Thoracic aorta (tissue), 2 donors: ENCODE measurements around the gene FOXF2. TPM values are rescaled to one million over a fixed set of nuclear protein-coding genes. Genes with fewer than 3 reads are reported as not detected.
"Not testable (repeated sequence)": the region's sequence is repeated elsewhere in the genome, so short reads cannot be mapped to it uniquely, and the experiment has no call there.

Experiments
- ATAC-seq: fragments of 150-250 bp; one replicate; pipeline ENCODE4 v1.8.0; 2017; ENCODE audit warnings: low read depth; ENCODE audit not compliant: insufficient number of reproducible peaks, low FRiP score
- DNase-seq: peaks from one replicate; pipeline ENCODE4 v3.0.0-alpha.2; 2020; ENCODE audit warnings: low spot score
- H3K27ac ChIP-seq, 2 donors: fragments of 200-600 bp; sonication (generic); 1 replicate in 1 of 2; 2 replicates in 1 of 2; pipeline ENCODE4 v1.5.1; 2016; ENCODE audit warnings: mild to moderate bottlenecking in 2 of 2, moderate library complexity in 2 of 2
- H3K27me3 ChIP-seq: fragments of 200-600 bp; sonication (generic); replicated peaks from 2 replicates; pipeline ENCODE4 v1.6.0; 2016; ENCODE audit warnings: mild to moderate bottlenecking; ENCODE audit not compliant: insufficient read depth
- H3K36me3 ChIP-seq: fragments of 200-600 bp; sonication (generic); one replicate; pipeline ENCODE4 v1.5.1; 2016
- H3K4me1 ChIP-seq, 2 donors: fragments of 200-600 bp; sonication (generic); 1 replicate in 1 of 2; 2 replicates in 1 of 2; pipeline versions ENCODE4 v1.5.1 to v1.6.0; 2016; ENCODE audit warnings: low read depth in 2 of 2, mild to moderate bottlenecking in 1 of 2; ENCODE audit not compliant: control insufficient read depth in 1 of 2
- H3K4me3 ChIP-seq: fragments of 200-600 bp; sonication (generic); 2 replicates; pipeline ENCODE4 v1.5.1; 2016; ENCODE audit warnings: mild to moderate bottlenecking
- H3K9me3 ChIP-seq: fragments of 200-600 bp; sonication (generic); 2 replicates; pipeline ENCODE4 v1.5.1; 2016
- total RNA-seq, 2 donors: library from RNA; depleted of rRNA; stranded (reverse); fragments of >200 nt; gene quantifications; one replicate each; pipeline versions ENCODE4 v1.1.0 to v1.2.3, GENCODE V29; 2016
- TF ChIP-seq, protein P1 (sequence below): fragments of 200-600 bp; sonication (generic); IDR thresholded peaks from one replicate; pipeline ENCODE4 v1.5.1; 2019; ENCODE audit warnings: antibody characterized with exemption

Gene FOXF2
- total RNA-seq, 2 donors from 2014 or later, result 0.41 TPM; not detected in 1

DNA sequence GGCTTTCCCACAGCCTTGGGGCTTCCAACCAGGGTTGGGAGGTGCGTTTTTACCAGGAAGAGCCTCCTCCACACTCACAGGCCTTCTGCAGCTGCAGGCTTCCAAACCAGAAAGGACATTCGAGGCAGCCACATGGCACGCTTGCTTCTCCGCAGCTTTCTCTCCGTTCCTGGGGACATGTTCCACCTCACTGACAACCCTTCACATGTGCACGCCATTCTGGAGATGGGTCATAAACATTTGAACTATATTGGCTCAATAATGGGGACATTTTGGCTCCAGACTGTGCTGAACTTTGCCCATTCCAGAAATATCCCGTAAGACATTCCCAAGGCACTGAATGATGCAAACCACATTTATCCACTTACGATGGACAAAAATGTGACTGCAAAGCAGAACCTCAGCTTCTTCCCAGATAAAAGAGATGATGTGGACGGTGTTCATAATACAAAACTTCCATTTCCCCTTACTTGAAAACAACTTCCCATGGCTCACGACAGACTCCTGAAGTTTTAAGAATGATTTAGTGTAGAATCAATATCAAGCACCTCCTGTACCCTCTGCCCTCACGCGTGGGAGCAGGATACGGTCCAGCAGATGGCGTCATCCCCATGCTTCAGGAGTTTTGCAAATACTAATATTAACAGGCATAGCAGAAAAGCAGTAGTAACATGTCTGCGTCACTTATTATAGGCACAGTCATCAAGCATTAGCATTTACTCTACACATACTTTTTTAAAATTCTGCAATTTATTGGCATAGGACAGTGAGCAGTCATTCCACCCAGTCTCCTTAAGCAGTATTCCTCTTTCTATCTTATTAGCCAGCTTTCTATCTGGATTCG lies 25.4 kb upstream of the FOXF2 start:
- TF ChIP-seq, protein P1, sequence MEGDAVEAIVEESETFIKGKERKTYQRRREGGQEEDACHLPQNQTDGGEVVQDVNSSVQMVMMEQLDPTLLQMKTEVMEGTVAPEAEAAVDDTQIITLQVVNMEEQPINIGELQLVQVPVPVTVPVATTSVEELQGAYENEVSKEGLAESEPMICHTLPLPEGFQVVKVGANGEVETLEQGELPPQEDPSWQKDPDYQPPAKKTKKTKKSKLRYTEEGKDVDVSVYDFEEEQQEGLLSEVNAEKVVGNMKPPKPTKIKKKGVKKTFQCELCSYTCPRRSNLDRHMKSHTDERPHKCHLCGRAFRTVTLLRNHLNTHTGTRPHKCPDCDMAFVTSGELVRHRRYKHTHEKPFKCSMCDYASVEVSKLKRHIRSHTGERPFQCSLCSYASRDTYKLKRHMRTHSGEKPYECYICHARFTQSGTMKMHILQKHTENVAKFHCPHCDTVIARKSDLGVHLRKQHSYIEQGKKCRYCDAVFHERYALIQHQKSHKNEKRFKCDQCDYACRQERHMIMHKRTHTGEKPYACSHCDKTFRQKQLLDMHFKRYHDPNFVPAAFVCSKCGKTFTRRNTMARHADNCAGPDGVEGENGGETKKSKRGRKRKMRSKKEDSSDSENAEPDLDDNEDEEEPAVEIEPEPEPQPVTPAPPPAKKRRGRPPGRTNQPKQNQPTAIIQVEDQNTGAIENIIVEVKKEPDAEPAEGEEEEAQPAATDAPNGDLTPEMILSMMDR, result no peak
- DNase-seq (no peak), ATAC-seq (no peak)
- Histone ChIP-seq H3K27me3 (no peaks in the 10 kb centered on the region), H3K4me3 (no peak overlapping the region), H3K9me3 (no peaks in the 10 kb centered on the region), H3K27ac (no peak overlapping the region), H3K4me1 (no peaks in the 10 kb centered on the region), H3K36me3 (no peaks in the 10 kb centered on the region)

DNA sequence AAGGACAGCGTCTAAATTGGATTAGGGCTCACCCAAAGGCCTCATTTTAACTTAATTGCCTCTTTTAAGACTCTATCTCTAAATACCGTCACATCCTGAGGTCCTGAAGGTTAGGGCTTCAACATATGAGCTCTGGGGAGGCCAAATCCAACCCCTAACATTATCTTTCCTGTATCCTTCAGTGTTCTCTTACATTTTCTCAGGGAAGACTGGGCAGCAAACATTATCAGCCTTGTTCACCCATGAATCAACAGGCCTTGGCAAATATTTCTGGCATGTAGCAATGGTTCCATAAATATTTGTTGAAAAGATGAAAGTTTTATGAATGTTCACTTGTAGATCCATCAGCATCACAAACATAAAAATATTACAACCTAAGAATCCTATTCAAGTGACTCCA lies 24.6 kb upstream of the FOXF2 start:
- H3K4me3 ChIP-seq, result no peak overlapping the region
- H3K36me3 ChIP-seq, result no peaks in the 10 kb centered on the region
- no peaks in the 10 kb centered on the region for H3K4me1 ChIP-seq
- ATAC-seq (no peak), DNase-seq (no peak)
- H3K27ac ChIP-seq, result no peak overlapping the region
- H3K9me3 ChIP-seq, result no peaks in the 10 kb centered on the region
- H3K27me3 ChIP-seq, result no peaks in the 10 kb centered on the region
- TF ChIP-seq, protein P1, result no peak

DNA sequence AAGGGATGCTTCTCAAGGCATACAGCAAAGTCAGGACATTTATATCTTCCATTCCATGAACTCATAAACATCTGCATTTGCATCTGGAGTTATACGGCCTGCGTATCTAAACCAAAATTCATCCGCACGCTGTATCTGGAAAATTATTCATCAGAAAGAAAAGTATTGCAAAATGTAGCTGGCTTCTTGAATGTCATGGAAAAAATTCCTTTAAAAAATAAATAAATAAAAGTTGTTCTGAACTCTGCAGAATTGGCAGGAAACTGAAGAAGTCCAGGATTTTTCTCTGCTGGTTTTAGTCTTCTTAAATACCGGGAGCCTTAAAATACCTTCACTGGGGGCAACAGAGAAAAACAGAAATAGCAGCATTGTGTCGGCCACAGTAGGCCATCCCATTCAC lies 23.7 kb upstream of the FOXF2 start:
- no peak overlapping the region for H3K27ac ChIP-seq
- no peaks in the 10 kb centered on the region for H3K9me3 ChIP-seq
- no peak for ATAC-seq
- H3K4me1 ChIP-seq, result no peaks in the 10 kb centered on the region
- no peaks in the 10 kb centered on the region for H3K27me3 ChIP-seq
- TF ChIP-seq, protein P1, result no peak
- H3K4me3 ChIP-seq, result no peak overlapping the region
- no peaks in the 10 kb centered on the region for H3K36me3 ChIP-seq
- DNase-seq, result no peak

DNA sequence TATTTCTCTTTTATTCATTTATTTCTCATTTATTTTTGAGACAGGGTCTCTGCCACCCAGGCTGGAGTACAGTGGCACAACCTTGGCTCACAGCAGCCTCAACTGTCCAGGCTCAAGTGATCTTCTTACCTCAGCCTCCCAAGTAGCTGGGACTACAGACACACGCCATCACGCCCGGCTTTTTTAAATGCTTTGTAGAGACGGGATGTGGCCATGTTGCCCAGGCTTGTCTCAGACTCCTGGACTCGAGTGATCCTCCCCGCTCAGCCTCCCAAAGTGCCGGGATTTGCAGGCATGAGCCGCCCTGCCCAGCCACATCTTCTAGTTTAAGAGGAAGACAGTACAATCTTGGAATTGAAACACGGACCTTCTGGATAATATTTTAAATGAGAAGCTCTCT lies 21.6 kb upstream of the FOXF2 start:
- Histone ChIP-seq H3K27ac (no peak overlapping the region), H3K4me3 (no peak overlapping the region), H3K9me3 (peaks cover 6% of the 10 kb centered on the region), H3K36me3 (no peaks in the 10 kb centered on the region), H3K4me1 (no peaks in the 10 kb centered on the region), H3K27me3 (no peaks in the 10 kb centered on the region)
- no peak for DNase-seq
- TF ChIP-seq, protein P1, result no peak
- no peak for ATAC-seq

DNA sequence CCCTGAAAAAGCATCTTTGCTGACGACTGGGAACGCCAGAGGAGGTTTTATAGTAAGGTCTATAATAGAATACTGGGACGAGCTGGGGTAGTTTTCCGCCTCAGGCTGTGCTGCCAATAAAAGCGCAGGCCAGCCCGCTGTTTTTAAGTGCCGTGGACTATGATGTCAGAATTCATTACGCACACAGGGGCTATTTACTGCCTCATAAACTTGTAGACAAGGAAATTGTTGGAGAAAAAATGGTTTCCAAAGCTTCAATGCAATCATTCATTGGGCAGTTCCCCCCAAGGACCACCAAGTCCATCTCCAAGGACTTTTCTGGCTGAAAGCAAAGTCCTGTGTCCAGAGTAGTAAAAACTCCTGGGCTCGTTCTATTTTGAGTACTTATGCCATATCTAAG lies 20.4 kb upstream of the FOXF2 start:
- ATAC-seq, result no peak
- H3K4me1 ChIP-seq, result no peaks in the 10 kb centered on the region
- H3K27ac ChIP-seq, result no peak overlapping the region
- TF ChIP-seq, protein P1, result no peak
- DNase-seq, result no peak
- no peaks in the 10 kb centered on the region for H3K36me3 ChIP-seq
- peaks cover 6% of the 10 kb centered on the region for H3K9me3 ChIP-seq
- no peaks in the 10 kb centered on the region for H3K27me3 ChIP-seq
- H3K4me3 ChIP-seq, result no peak overlapping the region

DNA sequence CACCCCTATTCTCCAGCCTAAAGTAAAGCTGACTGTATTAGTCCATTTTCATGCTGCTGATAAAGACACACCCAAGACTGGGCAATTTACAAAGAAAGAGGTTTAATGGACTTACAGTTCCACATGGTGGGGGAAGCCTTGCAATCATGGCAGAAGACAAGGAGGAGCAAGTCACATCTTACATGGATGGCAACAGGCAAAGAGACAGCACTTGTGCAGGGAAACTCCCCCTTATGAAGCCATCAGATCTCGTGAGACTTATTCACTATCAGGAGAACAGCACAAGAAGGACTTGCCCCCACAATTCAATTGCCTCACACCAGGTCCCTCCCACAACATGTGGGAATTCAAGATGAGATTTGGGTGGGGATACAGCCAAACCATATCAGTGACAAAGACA lies 19.7 kb upstream of the FOXF2 start:
- not testable (repeated sequence) for H3K27me3 ChIP-seq, H3K4me3 ChIP-seq, ATAC-seq, H3K9me3 ChIP-seq, DNase-seq, H3K4me1 ChIP-seq, H3K36me3 ChIP-seq, H3K27ac ChIP-seq
